GM18861 (cell line): ENCODE measurements around the gene ZNF605.
"Not testable (repeated sequence)": the region's sequence is repeated elsewhere in the genome, so short reads cannot be mapped to it uniquely, and the experiment has no call there.

Experiments
- ATAC-seq: cut with Tn5 transposase; IDR thresholded peaks from one replicate; pipeline ENCODE4 v1.9.1; 2021; ENCODE audit not compliant: unreplicated experiment

The ZNF605 gene

DNA sequence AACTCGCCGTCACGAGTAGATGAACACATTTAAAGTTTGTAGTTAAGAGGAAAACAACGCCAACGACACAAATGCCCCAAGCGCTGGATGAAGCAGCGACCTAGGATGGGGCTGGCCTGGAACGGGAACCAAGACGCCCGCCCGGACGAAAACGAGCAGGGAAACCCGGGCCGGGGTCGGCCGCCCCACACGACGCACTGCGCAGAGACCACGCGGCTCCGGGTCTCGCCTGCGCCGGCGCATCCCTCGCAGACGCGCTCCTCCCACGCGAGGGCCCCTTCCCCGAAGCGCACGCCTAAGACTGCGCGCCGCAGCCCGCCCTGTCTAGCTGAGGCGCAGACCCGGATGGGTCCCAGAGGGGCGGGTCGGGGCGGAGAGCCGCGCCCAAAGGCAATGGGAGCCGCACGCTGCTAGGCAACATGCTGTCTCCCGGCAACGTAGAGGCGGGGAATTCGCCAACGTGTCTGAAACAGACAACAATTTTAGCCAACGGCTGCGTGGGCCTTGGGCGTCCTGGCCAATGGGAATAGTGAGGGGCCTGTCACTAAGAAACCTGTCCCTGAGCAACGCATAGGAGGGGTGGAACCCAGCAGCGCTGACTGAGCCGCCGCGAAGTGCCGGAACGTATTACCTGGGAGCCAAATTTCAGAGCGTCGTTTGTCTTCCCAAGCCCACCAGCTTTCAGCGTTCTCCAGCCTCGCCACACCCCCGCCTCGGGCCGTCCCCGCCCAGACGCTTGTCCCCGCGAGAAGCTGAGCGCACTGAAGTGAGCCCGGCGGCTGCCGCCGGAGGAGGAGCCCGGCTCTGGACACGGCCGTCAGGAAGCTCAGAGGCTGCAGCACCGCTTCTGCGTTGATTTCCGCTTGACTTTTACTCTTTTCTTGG lies 47.7 kb downstream of the ZNF605 start:
- ATAC-seq = peak; percentile 96

DNA sequence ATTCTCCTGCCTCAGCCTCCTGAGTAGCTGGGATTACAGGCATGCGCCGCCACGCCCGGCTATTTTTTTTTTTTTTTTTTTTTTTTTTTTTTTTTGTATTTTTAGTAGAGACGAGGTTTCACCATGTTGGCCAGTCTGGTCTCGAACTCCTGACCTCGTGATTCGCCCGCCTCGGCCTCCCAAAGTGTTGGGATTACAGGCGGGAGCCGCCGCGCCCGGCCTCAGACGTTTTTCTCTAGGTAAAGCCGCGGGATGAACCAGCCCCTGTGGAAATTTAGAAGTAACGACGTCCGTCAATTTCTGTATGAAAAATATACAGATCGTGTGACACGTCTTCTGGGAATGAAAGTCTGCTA lies 48.3 kb downstream of the ZNF605 start:
- ATAC-seq = not testable (repeated sequence)

DNA sequence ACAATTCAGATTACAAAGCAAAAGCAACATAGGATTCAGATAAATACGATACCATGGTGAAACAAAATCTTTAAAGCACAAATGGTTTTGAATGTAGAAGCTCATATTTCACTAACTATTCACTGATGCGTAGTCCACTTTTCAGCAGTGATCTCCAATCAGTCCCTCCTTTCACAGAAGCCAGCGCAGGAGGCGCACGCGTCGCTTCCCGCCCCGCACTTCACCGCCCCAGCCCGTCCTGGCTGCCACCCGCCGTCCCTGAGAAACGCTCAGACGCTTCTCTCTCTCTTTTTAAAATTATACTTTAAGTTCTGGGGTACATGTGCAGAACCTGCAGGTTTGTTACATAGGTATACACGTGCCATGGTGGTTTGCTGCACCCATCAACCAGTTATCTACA lies 48.9 kb downstream of the ZNF605 start:
- ATAC-seq = no peak

DNA sequence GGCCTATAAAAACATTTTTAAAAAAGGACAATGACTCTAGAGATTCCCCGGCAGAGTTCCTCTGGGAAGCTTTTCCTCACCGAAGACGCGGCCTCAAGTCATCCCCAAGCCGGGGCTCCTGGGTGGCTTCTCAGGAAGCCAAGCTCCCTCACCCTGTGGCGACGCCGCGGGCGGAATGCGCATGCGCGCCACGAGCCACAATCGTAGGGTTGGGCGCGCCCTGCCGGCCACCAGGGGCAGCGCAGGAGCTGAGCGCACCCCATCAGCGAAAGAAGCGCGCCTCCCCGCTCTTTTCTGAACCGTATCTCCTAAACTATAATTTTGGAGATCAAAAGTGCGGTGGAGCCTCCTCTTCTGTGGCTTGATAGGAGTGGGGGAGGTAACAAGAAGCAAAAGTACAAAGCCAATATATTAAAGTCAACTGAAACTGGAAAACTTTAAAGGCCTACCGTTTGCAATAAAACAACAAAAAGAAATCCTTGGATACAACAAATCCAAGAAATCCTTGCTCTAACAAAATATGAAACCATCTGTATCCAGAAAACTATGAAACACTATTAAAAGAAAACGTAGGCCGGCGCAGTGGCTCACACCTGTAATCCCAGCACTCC lies 51.3 kb downstream of the ZNF605 start:
- ATAC-seq = no peak

DNA sequence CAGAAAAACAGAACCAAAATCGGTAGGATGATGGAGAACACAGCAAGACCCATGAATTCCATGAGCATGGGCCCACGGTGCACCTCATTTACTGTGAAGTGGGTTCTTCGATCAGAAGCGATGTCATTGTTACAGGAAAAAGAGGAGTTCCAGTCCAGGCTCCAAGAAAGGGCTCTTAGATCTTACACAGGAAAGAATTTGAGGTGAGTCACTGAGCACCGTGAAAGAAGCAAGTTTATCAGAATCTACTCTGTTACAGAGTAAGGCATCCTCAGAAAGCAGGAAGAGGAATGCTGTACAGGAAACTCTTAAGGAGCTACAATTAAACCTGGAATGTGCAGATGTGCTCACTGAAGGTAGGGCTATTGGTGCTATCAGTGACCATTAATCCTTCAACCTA lies 57.1 kb downstream of the ZNF605 start:
- no peak for ATAC-seq

DNA sequence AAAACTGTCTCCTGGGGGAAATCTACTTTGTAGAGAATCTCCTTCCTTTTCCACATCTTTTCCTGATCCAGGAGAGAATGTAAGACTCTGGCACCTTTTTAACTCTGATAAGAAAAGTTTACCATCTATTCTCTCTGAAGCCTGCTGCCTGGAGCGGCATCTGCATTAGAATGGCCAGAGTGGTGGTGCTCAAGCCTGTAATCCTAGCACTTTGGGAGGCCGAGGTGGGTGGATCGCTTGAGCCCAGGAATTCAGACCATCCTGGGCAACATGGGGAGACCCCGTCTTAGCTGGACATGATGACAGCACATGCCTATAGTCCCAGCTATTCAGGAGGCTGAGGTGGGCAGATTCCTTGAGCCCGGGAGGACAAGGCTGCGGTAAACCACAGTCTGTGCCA lies 67.3 kb downstream of the ZNF605 start:
- ATAC-seq = no peak

DNA sequence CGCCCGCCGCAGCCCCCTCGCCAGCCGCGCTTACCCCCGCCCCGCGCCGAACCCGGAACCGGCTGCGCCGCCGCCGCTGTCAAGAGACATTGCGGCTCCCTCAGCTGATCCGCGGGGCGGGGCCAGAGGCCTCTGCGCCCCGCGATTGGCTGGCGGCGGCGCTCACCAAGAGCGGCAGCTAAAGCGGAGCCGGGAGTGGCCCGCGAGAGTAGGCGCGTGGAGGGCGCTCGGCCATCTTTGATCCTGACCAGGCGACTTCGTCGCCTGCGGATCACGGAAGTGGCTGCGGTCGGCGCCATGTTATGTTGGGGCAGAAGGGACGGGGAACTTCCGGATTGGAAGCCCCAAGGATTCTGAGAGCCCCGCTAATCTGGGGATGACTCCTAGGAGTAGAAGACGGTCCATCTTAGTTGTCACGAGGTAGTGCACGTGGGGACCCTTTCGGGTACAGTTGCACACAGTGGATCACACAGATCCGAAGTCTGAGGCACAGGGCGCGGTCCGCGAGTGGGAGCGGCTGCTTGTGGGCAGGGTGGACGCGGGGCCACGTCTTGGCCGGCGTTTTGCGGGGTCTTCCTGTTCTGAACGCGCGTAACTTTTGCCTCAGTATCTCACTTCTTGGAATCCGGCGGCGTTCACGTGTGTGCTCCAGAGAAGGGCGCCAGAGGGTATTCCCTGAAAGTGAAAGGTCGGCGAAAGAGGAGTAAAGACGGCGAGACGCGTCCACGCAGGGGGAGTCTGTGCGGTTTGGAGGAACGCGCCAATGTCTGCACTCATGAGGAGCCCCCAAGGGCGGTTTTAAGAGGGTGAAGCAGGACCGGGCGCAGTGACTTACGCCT lies 68.4 kb downstream of the ZNF605 start, which contains the start of gene CHFR:
TSS of gene CHFR (minus strand) at position 93 of the 839 bp plus-strand sequence. CDS start 277 bp downstream, outside the sequence.
- peak; percentile 98 for ATAC-seq

DNA sequence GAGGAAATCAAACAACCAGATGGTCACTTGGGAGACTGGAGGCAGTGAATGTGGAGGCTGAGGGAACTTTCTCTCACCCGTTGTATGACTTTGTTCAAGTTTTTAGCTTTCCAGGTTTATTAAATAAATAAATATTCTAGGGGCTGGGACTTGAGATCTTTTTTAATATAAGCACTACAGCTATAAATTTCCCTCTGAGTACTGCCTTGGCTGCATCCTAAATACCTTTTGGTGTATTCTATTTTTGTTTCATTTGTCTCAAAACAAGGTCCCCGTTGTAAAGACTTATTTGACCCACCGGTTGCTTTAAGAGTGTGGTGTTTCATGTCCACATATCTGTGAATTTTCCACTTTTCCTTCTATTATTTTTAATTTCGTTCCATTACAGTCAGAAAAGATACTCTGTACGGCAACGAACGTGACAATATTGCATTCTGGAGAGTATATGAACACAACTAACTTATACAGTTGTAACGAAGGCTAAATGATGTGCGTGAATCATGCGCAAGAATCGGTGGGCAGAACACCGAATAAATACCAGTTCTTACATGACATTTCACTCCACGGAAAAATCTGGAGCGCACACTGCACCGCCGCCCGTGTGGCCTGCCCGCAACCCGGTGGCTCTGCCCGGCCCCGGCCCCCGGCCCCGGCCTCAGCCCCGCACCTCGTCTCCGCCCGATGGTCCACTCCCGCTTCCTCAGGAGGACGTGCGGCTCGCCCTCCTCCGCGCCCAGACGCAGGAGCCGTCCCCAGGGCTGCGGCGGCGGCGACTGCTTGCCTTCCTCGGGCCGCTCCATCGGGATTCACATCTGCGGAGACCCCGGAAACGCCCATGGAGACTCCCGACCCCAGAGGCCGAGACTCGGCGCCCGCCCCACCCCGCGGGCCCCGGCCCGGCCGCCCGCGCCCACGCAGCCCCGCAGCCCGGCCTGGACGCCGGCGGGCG lies 69.3 kb downstream of the ZNF605 start:
- ATAC-seq = no peak

DNA sequence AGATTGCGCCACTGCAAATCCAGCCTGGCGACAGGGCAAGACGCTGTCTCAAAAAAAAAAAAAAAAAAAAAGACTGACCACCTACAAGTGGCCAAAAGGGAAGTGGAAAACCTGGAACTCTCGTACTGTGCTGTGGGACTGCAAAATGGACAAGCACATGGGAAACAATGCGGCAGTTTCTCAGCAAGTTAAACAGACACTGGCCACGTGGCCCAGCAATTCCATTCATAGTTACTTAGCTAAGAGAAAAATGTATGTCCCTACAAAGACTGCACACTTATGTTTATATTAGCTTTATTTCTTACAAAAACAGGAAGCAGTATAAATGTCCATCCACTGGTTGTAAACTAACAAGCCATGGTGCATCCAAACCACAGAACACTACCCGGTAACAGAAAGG lies 74.3 kb downstream of the ZNF605 start:
- ATAC-seq = no peak

DNA sequence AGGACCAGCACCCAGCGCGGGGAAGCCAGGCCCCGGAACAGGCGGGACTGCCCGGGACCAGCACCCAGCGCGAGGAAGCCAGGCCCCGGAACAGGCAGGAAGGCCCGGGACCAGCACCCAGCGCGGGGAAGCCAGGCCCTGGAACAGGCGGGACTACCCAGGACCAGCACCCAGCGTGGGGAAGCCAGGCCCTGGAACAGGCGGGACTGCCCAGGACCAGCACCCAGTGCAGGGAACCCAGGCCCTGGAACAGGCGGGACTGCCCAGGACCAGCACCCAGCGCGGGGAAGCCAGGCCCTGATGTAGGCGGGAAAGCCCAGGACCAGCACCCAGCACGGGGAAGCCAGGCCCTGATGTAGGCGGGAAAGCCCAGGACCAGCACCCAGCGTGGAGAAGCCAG lies 81.5 kb downstream of the ZNF605 start:
- not testable (repeated sequence) for ATAC-seq

DNA sequence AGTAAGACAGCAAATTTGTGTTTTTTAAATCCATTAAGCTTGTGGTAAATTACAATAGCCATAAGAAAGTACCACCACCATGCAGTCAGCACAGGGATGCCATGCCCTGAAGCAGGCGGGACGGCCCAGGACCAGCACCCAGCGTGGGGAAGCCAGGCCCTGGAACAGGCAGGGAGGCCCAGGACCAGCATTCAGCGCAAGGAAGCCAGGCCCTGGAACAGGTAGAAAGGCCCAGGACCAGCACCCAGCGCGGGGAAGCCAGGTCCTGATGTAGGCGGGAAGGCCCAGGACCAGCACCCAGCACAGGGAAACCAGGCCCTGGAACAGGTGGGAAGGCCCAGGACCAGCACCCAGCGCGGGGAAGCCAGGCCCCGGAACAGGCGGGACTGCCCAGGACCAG lies 81.9 kb downstream of the ZNF605 start:
- ATAC-seq = no peak

DNA sequence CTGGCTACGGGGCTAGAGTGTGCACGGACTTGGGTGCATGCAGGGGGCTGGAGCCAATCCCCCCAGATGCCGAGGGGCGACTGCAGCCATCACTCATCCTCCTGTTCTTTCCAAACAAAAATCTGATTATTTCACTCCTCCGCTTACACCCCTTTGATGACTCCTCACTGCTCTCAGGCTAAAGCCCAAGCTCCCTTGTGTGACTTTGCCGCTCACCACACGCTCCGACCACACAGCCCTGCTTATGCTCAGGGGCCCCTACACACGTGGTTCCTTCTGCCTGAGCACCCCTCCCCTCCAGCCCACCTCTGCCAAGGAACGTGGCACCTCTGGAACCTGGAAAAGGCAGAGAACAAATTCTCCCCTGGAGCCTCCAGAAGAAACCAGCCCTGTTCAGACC lies 82.4 kb downstream of the ZNF605 start:
- ATAC-seq = no peak

DNA sequence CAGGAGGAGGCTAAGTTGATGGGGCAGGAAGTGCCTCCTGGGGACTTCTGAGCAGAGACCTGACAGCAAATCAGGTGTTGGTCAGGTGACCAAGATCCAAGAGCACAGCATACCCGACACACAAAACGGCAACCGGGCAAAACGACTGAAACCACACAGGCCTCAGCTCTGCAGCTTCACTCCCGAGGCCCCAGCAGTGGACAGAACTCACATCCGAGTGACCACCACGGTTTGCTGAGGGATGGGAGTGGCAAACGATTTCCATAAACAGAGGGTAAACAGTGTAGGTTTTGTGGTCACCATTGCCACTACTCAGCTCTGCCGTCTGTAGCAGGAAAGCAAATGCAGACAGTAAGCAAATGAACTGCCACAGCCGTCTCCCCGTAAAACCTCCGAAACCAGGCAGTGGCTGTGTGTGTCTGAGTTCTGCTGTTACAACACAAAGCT lies 83.1 kb downstream of the ZNF605 start:
- no peak for ATAC-seq

DNA sequence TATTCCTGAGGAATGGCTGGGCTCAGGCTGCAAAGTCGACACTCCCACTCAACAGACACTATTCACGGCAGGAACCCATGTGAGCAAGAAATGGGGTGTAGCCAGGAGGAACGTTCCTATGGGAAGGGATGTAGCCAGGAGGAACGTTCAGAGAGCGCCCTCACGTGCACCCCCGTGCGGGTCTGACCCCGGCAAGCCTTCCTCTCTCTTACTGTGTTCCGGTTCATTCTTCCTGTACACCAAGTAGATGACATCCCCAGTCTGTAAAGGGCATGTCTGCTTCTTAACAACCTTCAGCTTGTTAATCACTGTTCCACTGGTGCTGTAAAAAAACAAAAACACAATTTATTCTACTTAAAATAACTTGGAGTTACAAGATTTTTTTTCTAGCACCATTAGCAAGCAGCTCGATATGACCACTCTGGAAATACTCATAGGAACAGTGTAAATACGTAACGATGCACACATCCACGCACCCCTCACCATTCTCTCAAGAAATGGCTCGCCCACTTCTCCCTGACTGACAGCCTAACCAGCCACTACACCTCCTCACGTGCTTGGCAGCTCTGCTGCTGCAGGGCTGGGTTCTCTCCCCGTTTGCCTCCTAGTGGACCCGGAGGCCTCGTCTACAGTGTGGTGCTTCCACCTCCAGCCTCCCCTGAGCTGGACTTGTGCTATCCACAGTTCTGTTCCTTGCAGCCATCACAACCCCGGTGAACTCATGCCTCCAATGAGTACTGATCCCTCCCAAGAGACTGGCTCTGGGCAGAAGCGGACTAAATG lies 83.8 kb downstream of the ZNF605 start:
- ATAC-seq = no peak

DNA sequence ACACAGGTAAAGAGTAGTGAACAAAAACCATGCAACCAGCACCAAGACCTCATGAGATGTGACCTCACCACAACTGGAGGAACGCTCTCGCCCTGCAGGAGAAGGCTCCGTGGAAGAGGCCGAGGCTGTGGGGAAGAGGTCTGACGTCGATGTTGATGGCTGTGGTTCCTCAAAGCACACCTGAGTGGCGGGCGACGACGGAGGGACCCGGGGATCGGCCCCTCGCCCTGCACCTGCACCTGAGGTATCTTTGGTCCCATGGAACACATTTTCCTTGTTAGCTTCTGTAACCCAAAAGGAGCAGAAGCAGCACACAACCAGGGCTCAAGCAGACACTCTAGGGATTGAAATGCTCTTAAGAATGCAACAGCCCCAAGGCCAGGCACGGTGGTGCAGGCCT lies 86.6 kb downstream of the ZNF605 start:
- no peak for ATAC-seq
